ENCODE measurements around the gene NPC2. TPM values are rescaled to one million over a fixed set of nuclear protein-coding genes. Genes with fewer than 3 reads are reported as not detected.
A peak's percentile ranks its signal among the peaks of the same experiment; 100 is the strongest.

Gene NPC2
- total RNA-seq, 1 donor from 2014 or later = 177 TPM

DNA sequence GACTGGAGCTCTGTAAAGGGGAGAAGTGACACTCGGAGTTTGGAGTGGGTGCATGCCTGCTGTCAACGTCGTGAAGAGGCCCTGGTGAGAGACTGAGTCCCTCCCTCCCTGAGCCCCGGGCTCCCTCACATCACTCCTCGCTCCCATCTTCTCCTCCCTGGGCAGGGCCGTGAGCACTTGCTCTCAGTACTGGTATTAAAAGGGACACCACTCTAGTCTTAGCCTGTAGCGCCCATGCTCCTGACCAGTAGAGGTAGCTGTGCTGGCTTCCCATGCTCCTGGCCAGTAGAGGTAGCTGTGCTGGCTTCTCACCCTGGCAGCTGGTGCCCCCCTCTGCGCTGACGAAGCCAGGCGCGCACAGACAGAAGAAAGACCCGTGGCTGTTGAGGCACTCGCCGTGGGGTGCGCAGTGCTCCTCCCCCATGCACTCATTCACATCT is 15.2 kb upstream of the NPC2 start:
- Mint-ChIP-seq H3K4me1 (ENCODE audit: low read depth) (no peaks in the 10 kb centered on the region), H3K9me3 (ENCODE audit: low read depth) (no peaks in the 10 kb centered on the region), H3K4me3 (ENCODE audit: low read depth) (no peak overlapping the region), H3K27me3 (peaks cover 26% of the 10 kb centered on the region), H3K27ac (no peak overlapping the region), H3K36me3 (ENCODE audit: insufficient read depth) (no peaks in the 10 kb centered on the region)
- no peak for DNase-seq (ENCODE audit: low spot score, unreplicated experiment)
- TF ChIP-seq, protein P1, sequence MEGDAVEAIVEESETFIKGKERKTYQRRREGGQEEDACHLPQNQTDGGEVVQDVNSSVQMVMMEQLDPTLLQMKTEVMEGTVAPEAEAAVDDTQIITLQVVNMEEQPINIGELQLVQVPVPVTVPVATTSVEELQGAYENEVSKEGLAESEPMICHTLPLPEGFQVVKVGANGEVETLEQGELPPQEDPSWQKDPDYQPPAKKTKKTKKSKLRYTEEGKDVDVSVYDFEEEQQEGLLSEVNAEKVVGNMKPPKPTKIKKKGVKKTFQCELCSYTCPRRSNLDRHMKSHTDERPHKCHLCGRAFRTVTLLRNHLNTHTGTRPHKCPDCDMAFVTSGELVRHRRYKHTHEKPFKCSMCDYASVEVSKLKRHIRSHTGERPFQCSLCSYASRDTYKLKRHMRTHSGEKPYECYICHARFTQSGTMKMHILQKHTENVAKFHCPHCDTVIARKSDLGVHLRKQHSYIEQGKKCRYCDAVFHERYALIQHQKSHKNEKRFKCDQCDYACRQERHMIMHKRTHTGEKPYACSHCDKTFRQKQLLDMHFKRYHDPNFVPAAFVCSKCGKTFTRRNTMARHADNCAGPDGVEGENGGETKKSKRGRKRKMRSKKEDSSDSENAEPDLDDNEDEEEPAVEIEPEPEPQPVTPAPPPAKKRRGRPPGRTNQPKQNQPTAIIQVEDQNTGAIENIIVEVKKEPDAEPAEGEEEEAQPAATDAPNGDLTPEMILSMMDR (IDR thresholded peaks at IDR 0.05; ENCODE audit: unreplicated experiment) = peak; percentile 56

DNA sequence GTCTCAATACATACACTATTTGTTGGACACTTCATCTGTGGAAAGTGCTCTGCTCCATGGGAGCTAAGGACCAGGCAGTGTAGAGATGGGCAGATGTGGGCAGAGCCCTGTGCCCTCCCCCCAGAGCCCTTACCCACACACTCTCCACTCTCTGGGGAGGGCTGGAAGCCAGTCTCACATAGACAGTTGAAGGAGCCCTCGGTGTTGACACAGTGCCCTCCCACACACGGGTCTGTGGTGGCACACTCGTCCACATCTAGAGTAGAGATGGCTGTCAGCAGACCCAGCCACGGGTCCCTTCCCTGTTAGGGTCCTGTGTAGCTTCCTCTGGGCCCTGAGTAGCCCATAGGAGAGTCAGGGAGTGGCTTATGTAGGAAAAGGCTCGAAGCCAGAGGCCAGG is 14.7 kb upstream of the NPC2 start:
- Mint-ChIP-seq H3K9me3 (ENCODE audit: low read depth) (no peaks in the 10 kb centered on the region), H3K4me1 (ENCODE audit: low read depth) (no peaks in the 10 kb centered on the region), H3K4me3 (ENCODE audit: low read depth) (no peak overlapping the region), H3K27ac (no peak overlapping the region), H3K27me3 (peaks cover 26% of the 10 kb centered on the region), H3K36me3 (ENCODE audit: insufficient read depth) (no peaks in the 10 kb centered on the region)
- TF ChIP-seq, protein P1 (IDR thresholded peaks at IDR 0.05; ENCODE audit: unreplicated experiment) = no peak
- no peak for DNase-seq (ENCODE audit: low spot score, unreplicated experiment)

DNA sequence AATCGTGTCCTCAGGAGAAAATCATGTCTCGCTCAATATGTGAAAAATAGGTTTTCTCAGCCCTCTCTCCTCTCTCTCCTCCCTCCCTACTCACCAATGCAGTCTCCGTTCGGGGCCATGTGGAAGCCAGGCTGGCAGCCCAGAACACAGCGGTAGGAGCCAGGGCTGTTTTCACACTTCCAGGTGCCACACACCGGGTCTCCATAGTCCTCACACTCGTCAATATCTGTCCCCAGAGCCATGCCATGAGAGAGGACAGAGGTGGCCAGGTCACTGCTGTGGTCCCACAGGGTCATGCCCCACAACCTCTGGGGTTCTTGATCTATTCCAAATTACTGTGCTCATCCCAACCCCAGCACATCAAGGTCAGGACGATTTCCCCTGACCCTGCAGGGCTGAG is 14.0 kb upstream of the NPC2 start:
- Mint-ChIP-seq H3K4me3 (ENCODE audit: low read depth) (no peak overlapping the region), H3K4me1 (ENCODE audit: low read depth) (no peaks in the 10 kb centered on the region), H3K9me3 (ENCODE audit: low read depth) (no peaks in the 10 kb centered on the region), H3K27me3 (peaks cover 26% of the 10 kb centered on the region), H3K27ac (no peak overlapping the region), H3K36me3 (ENCODE audit: insufficient read depth) (no peaks in the 10 kb centered on the region)
- TF ChIP-seq, protein P1 (IDR thresholded peaks at IDR 0.05; ENCODE audit: unreplicated experiment) = no peak
- no peak for DNase-seq (ENCODE audit: low spot score, unreplicated experiment)

DNA sequence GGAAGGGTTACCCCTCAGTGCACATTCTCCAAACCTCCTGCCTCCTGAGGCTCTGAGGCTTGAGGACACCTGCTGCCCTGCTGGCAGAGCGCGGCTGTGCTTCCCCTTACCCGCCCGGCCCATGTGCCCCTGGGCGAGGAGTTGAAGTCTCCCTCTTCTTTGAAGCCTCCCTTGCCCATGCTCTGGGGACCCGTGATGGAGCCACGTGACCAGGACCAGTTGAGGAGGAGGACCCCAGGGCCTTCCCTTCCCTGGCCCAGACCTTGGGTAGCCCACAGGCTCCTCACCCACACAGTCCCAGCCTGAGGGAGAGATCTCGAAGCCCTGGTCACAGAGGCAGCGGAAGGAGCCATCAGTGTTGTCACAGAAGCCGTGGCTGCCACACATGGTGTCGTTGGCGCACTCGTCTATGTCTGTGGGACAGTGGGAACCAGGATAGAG is 13.3 kb upstream of the NPC2 start:
- no peaks in the 10 kb centered on the region for H3K9me3 Mint-ChIP-seq (ENCODE audit: low read depth)
- H3K27me3 Mint-ChIP-seq = peaks cover 22% of the 10 kb centered on the region
- TF ChIP-seq, protein P1 (IDR thresholded peaks at IDR 0.05; ENCODE audit: unreplicated experiment) = no peak
- H3K27ac Mint-ChIP-seq = no peak overlapping the region
- no peak overlapping the region for H3K4me3 Mint-ChIP-seq (ENCODE audit: low read depth)
- no peaks in the 10 kb centered on the region for H3K4me1 Mint-ChIP-seq (ENCODE audit: low read depth)
- no peak for DNase-seq (ENCODE audit: low spot score, unreplicated experiment)
- no peaks in the 10 kb centered on the region for H3K36me3 Mint-ChIP-seq (ENCODE audit: insufficient read depth)

DNA sequence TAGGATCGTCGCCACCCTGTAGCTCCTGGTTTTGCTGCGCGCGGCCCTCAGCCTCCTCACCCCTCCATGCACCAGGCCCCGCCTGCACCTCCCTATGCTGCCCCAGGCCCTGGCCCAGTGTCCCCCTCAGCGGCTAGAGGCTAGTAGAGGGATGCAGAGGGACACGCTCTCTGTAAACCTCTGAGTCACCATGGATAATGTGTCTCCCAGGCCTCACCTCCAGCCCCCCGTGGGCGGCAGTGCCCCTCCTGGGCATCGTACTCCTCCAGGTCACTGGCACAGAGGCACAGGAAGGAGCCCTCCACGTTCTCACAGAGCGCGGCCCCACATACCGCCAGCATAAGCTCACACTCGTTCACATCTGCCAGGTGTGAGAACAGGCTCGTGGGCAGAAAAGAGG is 12.7 kb upstream of the NPC2 start:
- Mint-ChIP-seq H3K27me3 (peaks cover 17% of the 10 kb centered on the region), H3K4me1 (ENCODE audit: low read depth) (peaks cover 2% of the 10 kb centered on the region), H3K27ac (no peak overlapping the region), H3K4me3 (ENCODE audit: low read depth) (no peak overlapping the region), H3K36me3 (ENCODE audit: insufficient read depth) (no peaks in the 10 kb centered on the region), H3K9me3 (ENCODE audit: low read depth) (no peaks in the 10 kb centered on the region)
- no peak for DNase-seq (ENCODE audit: low spot score, unreplicated experiment)
- TF ChIP-seq, protein P1 (IDR thresholded peaks at IDR 0.05; ENCODE audit: unreplicated experiment) = no peak
